Measurements from ENCODE around the gene TMTC2.
A peak's percentile ranks its signal among the peaks of the same experiment; 100 is the strongest.

TMTC2 gene
- 2.6 to 78.8 (median 6.6) reads per million in 18 experiments for total RNA-seq

- peak; percentile 93 to 94 for DNase-seq
Observed at GRCh38 chr12:82686168-82687020, at the start of gene TMTC2. Gene TMTC2, plus strand, starts transcription at chr12:82686906.

DNA sequence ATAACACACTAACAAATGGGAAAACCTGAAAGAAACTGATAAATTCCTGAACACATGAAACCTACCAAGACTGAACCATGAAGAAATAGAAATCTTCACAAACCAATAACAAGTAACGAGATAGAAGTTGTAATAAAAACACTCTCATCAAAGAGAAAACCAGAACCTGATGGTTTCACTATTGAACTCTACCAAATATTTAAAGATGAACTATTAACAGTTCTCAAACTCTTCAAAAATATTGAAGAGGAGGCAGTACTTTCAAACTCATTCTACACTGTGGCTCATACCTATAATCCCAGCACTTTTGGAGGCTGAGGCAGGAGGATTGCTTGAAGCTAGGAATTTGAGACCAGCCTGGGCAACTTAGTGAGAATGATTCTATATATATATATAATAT lies 48.4 kb upstream of the TMTC2 start:
- no peak for DNase-seq

DNA sequence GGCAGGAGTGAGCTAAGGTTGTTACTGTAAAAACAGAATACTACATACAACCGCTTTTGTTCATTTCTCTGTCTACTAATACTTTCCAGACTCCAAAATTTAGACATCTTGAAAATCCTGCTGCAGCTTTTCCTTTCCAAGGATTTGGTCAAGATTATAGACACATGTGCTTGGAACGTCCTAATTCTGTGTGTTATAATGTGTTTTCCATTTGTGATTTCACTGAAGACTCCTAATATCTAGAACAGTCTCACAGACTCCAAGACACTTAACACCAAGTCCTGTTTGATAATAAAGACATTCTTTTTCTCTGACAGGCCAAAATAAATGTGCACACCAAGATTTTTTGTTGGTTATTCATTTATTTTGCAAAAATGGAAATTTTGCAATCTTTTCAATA lies 41.8 kb upstream of the TMTC2 start:
- no peak for DNase-seq

DNA sequence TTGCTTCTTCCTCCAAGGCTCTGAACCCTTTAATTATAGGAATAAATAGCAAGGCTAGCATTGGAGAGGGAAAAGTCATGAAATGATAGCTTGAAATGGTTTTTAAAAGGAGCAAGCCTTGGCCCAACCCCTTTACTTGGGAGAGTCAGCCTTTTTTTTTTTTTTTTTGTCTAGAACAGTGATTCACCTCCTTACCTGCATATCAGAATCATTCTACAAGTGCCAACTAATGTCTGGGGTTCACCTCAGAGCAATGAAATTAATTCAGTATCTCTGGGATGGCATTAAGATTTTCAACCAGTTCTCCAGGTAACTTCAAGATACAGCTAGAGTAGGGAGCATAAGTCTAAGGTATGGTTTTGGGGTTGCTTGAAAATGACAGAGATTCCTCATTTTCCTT lies 41.3 kb upstream of the TMTC2 start:
- DNase-seq, result no peak

DNA sequence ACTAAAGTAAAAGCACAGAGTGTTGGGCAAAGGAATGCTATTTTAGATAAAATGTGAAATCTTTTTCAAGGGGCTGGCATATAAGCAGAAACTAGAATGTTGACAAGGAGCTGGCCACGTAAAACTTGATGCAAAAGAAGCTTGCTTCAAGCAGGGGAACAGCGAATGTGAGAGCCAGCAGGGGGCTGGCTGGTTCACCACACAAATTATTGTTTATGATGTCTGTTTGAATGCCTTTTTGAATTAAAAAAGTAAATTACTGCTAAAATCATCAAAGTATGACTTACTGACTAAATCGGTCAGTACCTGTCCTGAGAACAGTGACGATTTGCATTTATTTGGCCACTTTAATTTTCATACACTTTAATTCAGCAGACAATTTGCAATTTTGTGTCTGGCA lies 38.9 kb upstream of the TMTC2 start:
- no peak for DNase-seq

DNA sequence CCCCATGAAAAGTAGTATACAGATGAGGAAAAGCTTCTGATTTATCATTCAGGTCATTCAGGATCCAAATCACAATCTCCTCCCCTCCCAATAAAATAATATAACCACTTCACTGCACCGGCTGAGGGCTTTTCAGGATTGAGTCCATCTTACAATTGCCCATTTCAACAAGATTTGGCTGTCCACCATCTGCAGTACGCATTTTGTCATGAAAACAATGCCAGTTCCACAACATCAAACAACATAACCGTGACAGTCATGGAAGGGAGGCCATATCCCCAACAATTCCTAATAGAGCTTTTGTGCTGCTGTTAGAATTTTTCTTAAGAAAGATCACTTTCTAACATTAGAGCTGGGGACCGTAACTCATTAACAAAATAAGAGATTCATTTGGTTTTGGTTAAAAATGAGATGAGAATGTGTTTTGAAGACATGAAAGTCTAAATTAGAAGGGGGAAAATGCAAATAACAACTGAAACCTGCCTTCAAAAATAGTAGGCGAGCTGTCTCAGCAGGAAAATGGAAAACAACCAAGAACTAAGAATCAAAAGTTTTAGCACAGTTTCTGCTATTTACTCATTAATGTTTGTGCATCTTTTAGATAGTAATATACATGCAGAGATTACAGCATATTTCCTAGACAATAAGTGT lies 38.3 kb upstream of the TMTC2 start:
- DNase-seq, result no peak

- DNase-seq, result peak in 1 of 2 donors; percentile 36
Observed at GRCh38 chr12:82650627-82651337, 35.9 kb upstream of the TMTC2 start.

GRCh38 chr12:82651489-82651888 lies 35.2 kb upstream of the TMTC2 start:
- no peak for DNase-seq

GRCh38 chr12:82652071-82652470 lies 34.6 kb upstream of the TMTC2 start:
- DNase-seq, result no peak

- no peak for DNase-seq
Observed at GRCh38 chr12:82655751-82656150, 31.0 kb upstream of the TMTC2 start.

- no peak for DNase-seq
Observed at GRCh38 chr12:82659343-82660207, 27.1 kb upstream of the TMTC2 start.

DNA sequence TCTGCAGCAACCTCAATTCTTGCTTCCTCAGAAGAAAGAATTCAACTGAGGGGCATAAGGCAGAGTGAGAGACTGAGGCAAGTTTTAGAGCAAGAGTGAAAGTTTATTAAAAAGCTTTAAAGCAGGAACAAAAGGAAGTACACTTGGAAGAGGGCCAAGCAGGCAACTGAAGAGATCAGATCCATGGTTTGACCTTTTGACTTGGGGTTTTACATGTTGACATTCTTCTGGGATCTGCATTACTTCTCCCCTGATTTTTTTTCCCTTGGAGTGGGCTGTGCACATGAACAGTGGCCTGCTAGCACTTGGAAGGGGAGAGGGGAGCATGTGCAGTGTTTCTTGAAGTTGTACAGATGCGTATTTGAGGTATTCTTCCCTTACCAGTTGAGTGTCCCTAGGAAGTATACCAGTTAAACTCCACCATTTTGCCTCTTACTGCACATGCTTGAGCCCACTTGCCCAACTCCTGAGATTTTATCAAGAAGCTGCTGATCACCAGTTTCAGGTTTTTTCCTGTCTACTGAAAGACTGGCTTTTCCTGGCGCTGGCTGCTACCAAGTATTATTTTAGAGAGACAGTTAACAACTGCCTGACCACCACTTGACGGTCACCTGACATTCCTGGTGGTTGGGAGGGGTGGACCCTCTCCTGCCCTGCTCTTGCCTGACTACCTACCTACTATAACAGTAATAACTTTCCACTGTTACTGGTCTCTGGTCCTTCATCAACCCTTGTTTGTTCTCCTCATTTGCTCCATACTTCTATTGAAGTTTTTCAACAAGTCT lies 26.0 kb upstream of the TMTC2 start:
- DNase-seq, result no peak

DNA sequence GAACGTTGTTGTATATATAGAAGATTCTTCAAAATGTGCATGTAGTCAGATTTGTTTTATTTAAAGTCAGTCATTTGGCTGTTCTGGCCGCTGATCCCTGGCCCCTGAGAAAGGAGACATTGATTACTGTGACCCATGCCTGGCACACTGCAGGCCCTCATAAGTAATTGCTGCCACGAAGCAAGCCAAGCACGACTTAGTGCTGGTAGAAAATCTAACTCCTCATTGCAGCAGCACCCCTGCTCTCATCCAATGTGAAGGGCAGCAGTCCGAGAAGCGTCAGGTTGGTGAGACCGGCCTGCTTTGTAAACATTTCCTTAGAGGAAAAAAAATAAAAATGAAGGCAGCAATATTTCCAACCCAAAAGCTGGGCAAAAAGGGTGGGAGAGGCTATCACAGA lies 22.8 kb upstream of the TMTC2 start:
- DNase-seq, result no peak

DNA sequence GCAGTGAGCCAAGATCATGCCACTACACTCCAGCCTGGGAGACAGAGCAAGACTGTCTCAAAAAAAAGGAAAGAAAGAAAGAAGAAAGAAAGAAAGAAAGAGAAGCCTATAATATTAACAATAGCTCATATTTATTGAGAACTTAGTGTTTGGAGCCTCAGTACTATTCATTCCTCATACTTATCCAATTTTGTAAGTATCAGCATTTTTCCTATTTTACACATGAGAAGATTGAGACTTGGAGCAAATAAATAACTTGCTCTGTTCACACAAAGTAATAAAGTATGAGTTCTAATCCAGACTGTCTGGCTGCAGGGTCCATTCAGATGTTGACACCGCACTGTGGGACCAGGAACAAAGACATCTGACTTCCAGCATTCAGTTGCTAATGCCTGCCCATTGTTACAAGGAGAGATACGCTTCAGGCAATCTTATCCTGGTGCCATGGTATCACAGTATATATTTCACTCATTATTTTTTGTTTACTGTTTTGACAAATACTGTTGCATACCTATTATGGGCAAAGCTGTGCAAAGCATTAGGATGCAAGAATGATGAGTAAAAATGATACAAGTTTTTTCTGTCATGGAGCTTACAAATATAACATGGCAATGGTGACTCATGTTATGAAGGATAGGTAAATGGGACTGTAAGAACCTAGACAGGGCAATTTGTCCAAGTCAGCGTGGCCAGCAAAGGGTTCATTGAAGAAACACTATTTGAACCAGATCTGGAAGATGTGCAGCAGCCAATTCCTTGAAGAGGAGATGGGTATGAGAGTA lies 21.4 kb upstream of the TMTC2 start:
- no peak for DNase-seq

DNA sequence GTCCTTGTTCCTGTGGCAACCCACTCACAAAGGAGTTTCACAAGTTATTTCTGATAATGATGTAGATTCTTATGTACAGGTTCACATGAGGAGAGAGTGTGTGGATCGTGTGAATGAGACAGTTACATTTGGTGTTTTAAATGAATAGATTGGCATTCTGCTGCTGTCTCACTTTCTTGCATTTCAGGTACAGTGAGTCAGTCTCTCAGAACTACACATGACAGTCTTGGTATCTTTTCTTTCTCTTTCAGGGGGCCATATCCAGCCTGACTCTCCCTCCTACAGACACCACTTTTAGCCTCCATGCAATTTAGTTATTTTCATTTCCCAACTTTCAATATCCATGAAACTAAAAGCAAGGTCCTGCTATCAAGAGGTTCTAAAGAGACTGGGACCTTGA lies 19.9 kb upstream of the TMTC2 start:
- no peak for DNase-seq

GRCh38 chr12:82671673-82672195 lies 15.0 kb upstream of the TMTC2 start:
- no peak for DNase-seq

- DNase-seq, result no peak
Observed at GRCh38 chr12:82672811-82673495, 13.8 kb upstream of the TMTC2 start.

DNA sequence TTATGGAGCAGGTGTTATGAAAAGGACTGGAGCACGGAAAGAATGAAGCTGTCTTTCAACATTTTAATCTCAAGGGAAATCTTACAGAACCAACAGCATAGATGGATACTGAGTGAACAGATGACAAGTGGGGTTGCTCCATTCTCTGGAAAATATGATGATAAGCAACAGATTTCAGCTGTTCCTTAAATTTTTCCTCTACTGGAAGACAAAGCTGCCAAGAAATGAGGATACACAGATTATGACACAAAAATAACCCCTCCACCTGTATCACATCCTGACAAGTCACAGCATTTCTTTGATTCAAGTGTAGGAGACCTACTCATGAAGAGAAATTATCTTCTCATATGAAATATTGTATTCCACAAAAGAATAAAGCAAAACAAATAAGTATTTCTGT lies 13.0 kb upstream of the TMTC2 start:
- no peak for DNase-seq

DNA sequence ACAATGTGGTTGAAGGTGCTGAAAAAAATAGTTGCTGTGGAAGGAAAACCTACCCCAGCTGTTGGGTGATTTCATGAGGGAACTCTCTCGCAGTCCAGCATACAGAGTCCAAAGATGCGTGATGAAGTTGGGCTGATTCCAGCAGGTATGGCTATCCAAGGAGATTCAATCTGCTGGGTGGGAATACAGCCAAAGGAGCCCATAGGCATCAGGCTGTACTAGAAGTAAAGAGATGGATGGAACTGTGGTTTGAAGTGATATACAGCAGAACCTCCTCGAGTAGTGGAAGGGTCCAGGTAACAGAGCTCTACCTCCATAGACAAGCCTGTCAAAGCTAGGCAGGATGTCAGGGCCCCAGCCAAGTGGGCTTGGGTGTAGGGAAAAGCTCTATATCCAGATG lies 11.5 kb upstream of the TMTC2 start:
- no peak for DNase-seq

- no peak for DNase-seq
Observed at GRCh38 chr12:82682326-82682725, 4.4 kb upstream of the TMTC2 start.
